GM13976 (cell line): Measurements from ENCODE around the gene CNTRL.

Experiments
- DNase-seq: peaks from one replicate; pipeline ENCODE4 v3.0.0; 2012; ENCODE audit warnings: low spot score
- CTCF ChIP-seq: IDR thresholded peaks from 2 replicates; pipeline ENCODE4 v1.5.1; 2012; ENCODE audit warnings: borderline replicate concordance, mild to moderate bottlenecking; ENCODE audit not compliant: insufficient read depth; ENCODE audit errors: extremely low read depth, missing control alignments, control extremely low read depth
- in situ Hi-C: fragments of 300-500 bp; cut with MboI; formaldehyde crosslinking; loops from one replicate; pipeline ENCODE4 v1.12.0; 2022; ENCODE audit warnings: low sequenced_read_pairs, mixed read lengths, inconsistent platforms; ENCODE audit not compliant: unreplicated experiment

Gene CNTRL

GRCh38 chr9:121071370-121071755 lies 3.4 kb upstream of the CNTRL start:
- in situ Hi-C loops, result loop anchor here (25.0 kb wide), 1 partner anchor 309 kb away; no protein-coding TSS in a partner anchor
- TF ChIP-seq CTCF, result no peak
- DNase-seq, result no peak

GRCh38 chr9:121071756-121072421 lies 2.9 kb upstream of the CNTRL start:
- no peak for TF ChIP-seq CTCF
- in situ Hi-C loops, result loop anchor here (25.0 kb wide), 1 partner anchor 310 kb away; no protein-coding TSS in a partner anchor

GRCh38 chr9:121073038-121073437 lies 1.7 kb upstream of the CNTRL start:
- no peak for DNase-seq
- no peak for TF ChIP-seq CTCF
- in situ Hi-C loops, result loop anchor here (25.0 kb wide), 1 partner anchor 311 kb away; no protein-coding TSS in a partner anchor

More at GRCh38 chr9:121071756-121072421, 2.9 kb upstream of the CNTRL start:
- peak; percentile 75 for DNase-seq

GRCh38 chr9:121075251-121076036 lies 689 bp downstream of the CNTRL start:
- no peak for TF ChIP-seq CTCF
- DNase-seq, result peak; percentile 34
- in situ Hi-C loops, result no loop called here

GRCh38 chr9:121082075-121082474 lies 7.3 kb downstream of the CNTRL start:
- no peak for TF ChIP-seq CTCF
- no peak for DNase-seq
- in situ Hi-C loops, result no loop called here

- no peak for DNase-seq
- no peak for TF ChIP-seq CTCF
- in situ Hi-C loops, result no loop called here
Observed at GRCh38 chr9:121085661-121086060, 10.9 kb downstream of the CNTRL start.
